ENCODE results near the gene DACT2. TPM values are rescaled to one million over a fixed set of nuclear protein-coding genes. Genes with fewer than 3 reads are reported as not detected.
"Not testable (repeated sequence)": the region's sequence is repeated elsewhere in the genome, so short reads cannot be mapped to it uniquely, and the experiment has no call there.

The DACT2 gene
- polyA plus RNA-seq = 1 to 10 TPM; 1.0 to 3.0 (median 2.4) TPM

GRCh38 chr6:168319279-168320111, at the start of gene DACT2:
TSS of gene DACT2 (minus strand) at chr6:168319777. CDS start at chr6:168319633, 144 bp downstream.
- no peak within 1 kb of the TSS for H3K27ac ChIP-seq (ENCODE audit: low read depth, low read length)
- 2 to 4% (median 2%) methylated on average over 70 to 92 of the region's 92 CpGs for whole genome bisulfite sequencing, 3 donors

GRCh38 chr6:168368936-168369335, 49.4 kb upstream of the DACT2 start:
- WGBS, 3 donors = 43 to 72% (median 71%) methylated on average over 7 of the region's 7 CpGs
- no peak overlapping the region for H3K27ac ChIP-seq (ENCODE audit: low read depth, low read length)

GRCh38 chr6:168368066-168368820, 48.7 kb upstream of the DACT2 start:
- 55 to 84% (median 64%) methylated on average over 12 of the region's 12 CpGs for WGBS, 3 donors
- no peak overlapping the region for H3K27ac ChIP-seq (ENCODE audit: low read depth, low read length)

- WGBS, 3 donors = 15 to 53% (median 25%) methylated on average over 15 of the region's 15 CpGs
- H3K27ac ChIP-seq (ENCODE audit: low read depth, low read length) = no peak overlapping the region
Measured at GRCh38 chr6:168367285-168367751, 47.7 kb upstream of the DACT2 start.

- no peak overlapping the region for H3K27ac ChIP-seq (ENCODE audit: low read depth, low read length)
- 84 to 96% (median 95%) methylated on average over 9 of the region's 9 CpGs for WGBS, 3 donors
Measured at GRCh38 chr6:168366473-168366872, 46.9 kb upstream of the DACT2 start.

- 86 to 94% (median 92%) methylated on average over 24 of the region's 24 CpGs for WGBS, 3 donors
- H3K27ac ChIP-seq (ENCODE audit: low read depth, low read length) = no peak overlapping the region
Measured at GRCh38 chr6:168365422-168366165, 46.0 kb upstream of the DACT2 start.

- H3K27ac ChIP-seq (ENCODE audit: low read depth, low read length) = no peak overlapping the region
- WGBS, 3 donors = 92 to 94% (median 92%) methylated on average over 31 of the region's 31 CpGs
Measured at GRCh38 chr6:168364793-168365421, 45.3 kb upstream of the DACT2 start.

GRCh38 chr6:168363811-168364792, 44.5 kb upstream of the DACT2 start:
- no peak overlapping the region for H3K27ac ChIP-seq (ENCODE audit: low read depth, low read length)
- 73 to 89% (median 85%) methylated on average over 13 of the region's 13 CpGs for WGBS, 3 donors

GRCh38 chr6:168363302-168363701, 43.7 kb upstream of the DACT2 start:
- 63 to 85% (median 74%) methylated on average over 3 of the region's 3 CpGs for WGBS, 3 donors
- H3K27ac ChIP-seq (ENCODE audit: low read depth, low read length) = no peak overlapping the region

GRCh38 chr6:168362276-168362990, 42.9 kb upstream of the DACT2 start:
- 88 to 92% (median 91%) methylated on average over 10 of the region's 10 CpGs for WGBS, 3 donors
- no peak overlapping the region for H3K27ac ChIP-seq (ENCODE audit: low read depth, low read length)

- WGBS, 3 donors = 92% methylated on average over 9 of the region's 9 CpGs
- H3K27ac ChIP-seq (ENCODE audit: low read depth, low read length) = no peak overlapping the region
Measured at GRCh38 chr6:168361766-168362165, 42.2 kb upstream of the DACT2 start.

GRCh38 chr6:168359794-168360193, 40.2 kb upstream of the DACT2 start:
- H3K27ac ChIP-seq (ENCODE audit: low read depth, low read length) = no peak overlapping the region

GRCh38 chr6:168358842-168359420, 39.4 kb upstream of the DACT2 start:
- H3K27ac ChIP-seq (ENCODE audit: low read depth, low read length) = no peak overlapping the region
- WGBS, 3 donors = 82 to 92% (median 85%) methylated on average over 10 to 14 of the region's 20 CpGs

More at GRCh38 chr6:168359794-168360193, 40.2 kb upstream of the DACT2 start:
- WGBS, 3 donors = 78 to 83% (median 82%) methylated on average over 14 of the region's 14 CpGs

GRCh38 chr6:168356872-168357271, 37.3 kb upstream of the DACT2 start:
- H3K27ac ChIP-seq (ENCODE audit: low read depth, low read length) = not testable (repeated sequence)
- 95 to 98% methylated on average over 10 to 14 of the region's 20 CpGs; no CpG with 5 or more reads in 1 of the 3 donors for WGBS, 3 donors

- H3K27ac ChIP-seq (ENCODE audit: low read depth, low read length) = no peak overlapping the region
- 32 to 40% (median 36%) methylated on average over 28 of the region's 28 CpGs for WGBS, 3 donors
Measured at GRCh38 chr6:168355716-168356522, 36.3 kb upstream of the DACT2 start.
